NCI-H510A treated with DMSO at 0.1 percent for 48 hours (cell line): ENCODE measurements around the gene BTBD6.

ENCODE experiments used
- DNase-seq: peaks from one replicate; lab custom pipeline; 2025; lab: John Stamatoyannopoulos, UW

Gene BTBD6

DNA sequence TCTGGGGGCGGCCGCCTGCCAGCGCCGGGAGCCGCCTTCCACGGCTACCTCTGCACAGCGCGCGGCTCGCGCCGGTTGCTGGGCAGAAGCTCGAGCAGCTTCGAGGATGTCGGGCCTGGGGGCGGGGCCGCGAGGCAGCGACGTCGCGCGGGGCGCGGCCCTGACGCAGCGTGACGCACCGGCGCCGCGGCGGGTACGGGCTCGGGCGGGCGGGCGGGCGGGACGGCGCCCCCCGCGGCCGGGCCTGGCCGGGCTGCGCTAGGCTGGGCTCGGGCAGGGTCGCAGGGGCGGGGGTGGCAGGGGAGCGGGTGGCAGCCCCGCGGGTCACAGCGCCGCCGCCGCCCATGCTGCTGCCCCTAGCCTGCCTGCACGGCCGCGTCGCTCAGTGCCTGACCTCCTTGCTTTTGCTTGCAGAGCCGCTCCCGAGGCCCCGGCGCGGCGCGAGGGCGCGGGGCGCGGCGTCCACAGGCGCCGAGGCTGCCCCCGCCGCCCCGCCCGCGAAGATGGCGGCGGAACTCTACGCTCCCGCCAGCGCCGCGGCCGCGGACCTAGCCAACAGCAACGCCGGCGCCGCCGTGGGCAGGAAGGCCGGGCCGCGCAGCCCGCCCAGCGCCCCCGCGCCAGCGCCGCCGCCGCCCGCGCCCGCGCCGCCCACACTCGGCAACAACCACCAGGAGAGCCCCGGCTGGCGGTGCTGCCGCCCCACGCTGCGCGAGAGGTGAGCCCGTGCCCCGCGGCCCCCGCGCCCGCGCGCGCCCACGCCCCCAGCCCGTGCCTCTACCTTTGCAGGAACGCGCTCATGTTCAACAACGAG lies at the start of gene BTBD6:
Gene BTBD6 (plus strand): TSS at position 166 of the 814 bp plus-strand sequence. CDS start 179 bp downstream, at position 345.
- DNase-seq = peak; percentile 65

DNA sequence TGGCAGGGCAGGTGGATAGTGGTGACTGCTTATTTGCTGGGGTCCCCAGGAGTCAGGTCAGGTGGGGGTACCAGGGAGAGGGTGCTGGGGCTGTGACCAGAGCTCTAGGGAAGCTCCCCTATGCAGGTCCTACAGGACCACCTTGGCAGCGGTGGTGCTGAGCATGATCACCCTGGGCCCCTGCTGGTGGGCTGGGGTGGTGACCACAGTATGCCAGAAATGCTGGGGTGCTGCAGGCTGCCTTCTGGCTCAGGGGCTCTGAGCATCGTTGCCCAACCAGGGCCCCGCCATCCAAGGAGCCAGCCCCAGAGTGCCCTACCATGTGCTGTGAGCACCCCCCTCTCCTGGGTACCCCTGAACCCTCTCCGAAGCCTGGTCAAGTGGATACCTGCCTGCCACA lies 49.7 kb upstream of the BTBD6 start:
- no peak for DNase-seq

DNA sequence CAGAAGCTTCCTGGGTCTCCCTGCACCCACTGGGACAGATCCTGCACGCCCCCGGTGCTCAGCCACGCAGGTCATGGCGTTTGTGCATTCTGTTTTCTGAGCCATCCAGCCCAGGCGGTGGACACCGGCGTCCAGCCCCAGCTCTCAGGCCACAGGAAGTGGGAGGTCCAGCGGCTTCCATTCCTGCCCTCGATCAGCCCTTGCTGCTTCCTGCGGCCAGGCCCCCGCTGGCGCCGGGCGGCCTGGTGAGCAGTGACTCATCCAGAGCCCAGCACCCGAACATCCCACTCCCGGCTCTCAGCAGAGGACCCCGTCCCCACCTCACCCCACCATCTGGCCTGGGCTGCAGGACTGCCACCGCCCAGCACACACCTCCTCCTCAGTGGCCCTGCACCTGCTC lies 49.2 kb upstream of the BTBD6 start:
- DNase-seq = no peak

DNA sequence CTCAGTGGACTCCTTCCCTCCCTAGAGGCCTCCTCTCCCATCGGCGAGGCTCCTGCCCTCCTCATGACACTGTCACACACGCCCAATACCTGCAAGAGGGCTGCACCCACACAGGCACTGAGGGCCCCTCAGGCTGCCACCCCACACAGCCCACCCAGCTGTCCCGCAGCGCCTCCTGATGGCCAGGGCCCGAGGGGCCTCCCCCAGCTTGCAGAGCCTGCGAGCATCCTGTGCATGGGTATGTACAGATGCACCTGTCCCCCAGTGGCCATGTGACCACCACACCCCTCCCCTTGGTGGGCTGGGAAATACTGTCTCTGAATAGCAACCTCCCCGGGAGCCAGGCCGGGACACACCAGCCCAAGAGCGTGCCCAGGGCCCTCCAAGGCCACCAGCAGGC lies 48.3 kb upstream of the BTBD6 start:
- DNase-seq = no peak

DNA sequence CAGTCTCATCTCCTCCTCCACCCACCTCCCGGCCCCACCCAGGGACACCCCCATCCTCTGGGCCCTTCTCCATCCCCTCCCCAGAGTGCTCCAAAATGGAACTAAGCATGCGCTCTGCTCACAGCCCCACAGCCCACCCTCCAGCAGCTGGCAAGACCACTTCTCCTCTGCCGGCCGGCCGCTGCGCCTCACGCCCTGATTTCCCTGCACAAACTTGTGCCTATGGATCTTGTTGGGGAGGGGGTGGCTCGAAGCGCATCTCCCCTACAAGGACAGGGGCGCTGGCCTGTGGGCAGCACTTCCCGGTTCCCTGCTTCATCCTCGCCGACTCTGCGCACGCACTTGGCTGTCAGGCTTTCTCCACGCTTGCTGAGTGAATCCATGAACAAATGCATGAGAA lies 47.7 kb upstream of the BTBD6 start:
- no peak for DNase-seq

DNA sequence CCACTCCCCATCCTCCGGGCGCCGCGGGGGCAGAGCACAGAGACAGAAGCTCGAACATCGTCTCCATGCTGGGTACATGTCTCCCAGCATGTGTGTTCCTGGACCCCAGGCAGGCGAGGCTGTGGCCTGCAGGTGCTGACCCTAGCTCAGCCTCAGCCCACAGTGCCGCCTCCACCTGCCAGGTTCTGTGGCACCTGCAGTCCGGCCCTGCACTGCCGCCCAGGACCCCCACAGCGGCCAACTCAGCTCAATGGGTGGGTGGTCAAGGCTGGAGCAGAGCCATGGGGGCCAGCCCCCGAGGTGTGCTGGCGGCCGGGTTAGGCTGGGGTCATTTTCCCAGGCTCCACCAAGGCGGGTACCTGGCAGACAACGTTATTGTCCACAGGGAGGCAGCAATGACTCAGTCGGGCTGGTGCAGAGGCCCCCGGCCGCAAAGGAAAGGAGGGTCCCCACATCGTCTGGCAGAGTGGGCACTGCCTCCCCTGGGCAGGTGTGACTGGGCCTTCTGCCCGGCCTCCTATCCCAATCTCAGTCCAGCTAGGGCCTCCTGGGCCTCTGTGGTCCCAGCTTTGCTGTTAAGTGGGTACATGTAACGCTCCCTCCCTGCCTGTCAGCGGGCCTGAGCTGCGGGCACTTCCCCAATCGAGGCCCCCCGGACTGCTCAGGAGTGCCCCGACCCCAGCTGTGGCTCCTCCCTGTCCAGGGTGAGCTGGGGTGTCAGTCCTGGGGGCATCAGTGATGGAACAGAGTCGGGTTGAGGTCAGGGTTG lies 47.0 kb upstream of the BTBD6 start:
- DNase-seq = no peak

DNA sequence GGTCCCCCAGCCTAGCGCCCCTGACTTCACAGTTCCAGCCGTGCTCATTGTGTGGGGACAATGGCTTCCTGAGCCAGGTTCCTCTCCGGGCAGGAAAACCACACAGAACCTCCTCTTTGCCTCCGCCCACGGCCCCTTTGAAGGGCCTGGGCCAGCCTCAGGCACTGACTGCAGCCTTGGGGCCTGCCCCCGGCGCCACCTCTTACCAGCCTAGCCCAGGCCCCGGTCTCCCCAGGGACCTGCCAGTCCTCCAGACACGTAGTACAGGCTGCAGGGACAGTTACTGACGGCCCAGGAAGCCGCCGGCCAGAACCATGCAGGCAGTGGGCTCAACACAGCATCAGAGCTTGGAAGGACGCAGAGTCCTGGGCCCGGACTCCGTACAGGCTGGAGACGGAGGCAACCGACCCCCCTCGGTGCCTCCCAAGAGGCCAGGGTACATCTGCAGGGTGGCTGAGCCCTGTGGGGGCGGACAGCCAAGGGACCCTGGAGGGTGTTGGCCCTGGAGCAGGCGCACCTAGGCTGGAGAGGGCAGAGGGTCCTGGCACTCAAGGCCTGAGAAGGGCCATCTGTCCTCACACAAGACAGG lies 46.3 kb upstream of the BTBD6 start:
- DNase-seq = no peak

DNA sequence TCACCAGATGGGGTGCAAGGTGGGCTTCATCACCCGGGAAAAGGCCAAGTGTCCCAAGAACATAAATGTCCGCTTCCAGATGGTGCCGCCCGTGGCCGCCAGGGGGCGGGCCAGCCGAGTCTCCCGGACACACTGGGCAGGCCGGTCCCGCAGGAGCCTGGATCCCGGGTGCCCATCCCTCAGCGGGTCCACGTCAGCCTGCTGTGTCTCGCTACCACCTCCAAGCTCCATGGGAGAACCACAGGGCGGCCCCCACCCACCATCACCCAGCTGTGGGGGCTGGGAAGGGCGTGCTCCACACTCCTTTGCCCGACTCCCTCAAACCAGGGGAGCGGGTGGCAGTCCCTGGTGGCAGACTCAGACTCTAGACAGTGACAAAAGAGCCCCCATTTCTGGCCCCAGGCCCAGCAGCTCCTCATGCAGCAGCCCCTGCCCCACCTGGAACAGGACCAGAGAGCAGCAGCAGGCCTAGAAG lies 45.2 kb upstream of the BTBD6 start:
- DNase-seq = peak; percentile 20

DNA sequence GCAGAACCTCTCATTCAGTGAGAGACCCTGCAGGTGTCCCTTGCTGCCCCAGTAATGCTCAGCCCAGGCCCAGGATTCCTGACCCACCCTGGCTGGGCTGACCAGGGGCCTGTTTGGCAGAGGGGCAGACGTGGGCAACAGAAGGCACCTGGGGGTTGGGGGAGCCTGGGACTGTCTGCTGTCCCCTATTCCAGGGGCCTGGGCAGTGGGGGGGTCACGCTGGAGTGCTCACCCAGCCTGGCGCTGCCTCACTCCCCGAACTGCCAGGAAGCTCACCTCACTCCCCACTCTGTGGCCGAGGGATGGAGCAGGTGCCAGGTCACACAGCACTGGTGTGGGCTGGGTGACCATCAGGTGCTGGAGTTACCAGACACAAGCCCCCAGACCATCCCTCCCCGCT lies 44.6 kb upstream of the BTBD6 start:
- DNase-seq = no peak

DNA sequence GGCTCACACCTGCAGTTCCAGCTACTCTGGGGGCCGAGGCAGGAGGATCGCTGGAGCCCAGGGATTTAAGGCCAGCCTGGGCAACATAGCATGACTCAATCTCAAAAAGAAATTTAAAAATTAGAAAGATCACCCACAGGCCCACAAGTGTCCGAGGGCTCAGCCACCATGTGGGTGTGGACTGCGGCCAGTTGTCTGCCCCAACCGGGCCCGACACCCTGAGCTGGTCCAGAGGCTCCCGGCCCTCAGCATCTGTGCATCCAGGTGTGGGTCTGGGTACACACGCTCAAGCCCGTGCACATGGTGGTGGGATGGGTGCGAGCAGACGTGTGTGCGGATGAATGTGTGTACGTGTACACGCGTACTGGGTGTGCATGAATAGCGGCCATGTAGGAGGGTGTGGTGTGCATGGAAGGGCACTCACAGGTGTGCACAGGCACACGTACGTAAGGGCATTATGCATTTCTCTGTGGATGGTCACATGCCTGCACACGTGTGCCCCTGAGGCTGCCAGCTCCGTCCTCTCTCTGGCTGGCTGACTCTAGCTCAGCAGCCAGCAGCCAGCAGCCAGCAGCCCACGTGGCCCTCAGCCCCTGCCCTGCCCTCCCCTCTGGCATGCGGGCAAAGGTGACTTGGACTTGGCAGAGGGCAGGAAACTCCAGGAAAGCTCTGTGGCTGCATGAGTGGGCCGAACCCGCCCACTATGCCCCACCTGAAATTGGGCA lies 44.0 kb upstream of the BTBD6 start:
- DNase-seq = no peak

DNA sequence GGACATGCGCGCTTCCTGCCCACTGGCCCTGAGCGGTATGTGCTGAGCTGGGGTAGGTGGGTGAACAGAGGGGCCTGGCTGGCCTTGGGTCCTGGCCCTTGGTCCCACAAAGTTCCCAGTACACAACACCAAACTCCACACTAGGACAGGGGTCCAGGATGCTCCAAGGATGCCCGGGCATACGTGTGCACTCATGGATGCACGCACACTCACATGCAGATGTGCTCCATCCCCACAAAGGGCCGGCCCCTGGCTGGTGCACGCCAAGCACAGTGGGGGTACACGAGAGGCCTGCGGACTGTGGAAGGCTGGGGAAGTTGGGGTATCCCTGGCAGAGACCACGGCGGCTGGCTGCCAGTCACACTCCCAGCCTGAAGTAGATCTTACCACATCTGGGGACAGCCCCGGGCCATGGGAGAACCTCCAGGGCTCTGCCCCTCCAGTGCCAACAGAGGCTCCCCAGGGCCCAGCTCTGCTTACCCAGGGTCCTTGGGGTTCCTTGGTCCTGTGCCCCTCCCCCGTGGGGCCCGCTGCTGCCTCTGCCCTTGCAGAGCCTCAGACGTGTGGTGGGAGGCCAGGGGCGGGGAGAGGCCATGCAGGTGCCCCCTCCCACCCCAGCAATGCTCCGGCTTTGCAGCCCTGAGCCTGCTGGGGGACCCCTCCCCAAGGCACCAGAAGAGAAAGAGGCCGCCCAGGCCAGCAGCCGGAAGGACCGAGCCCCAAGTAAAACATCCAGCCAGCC lies 43.2 kb upstream of the BTBD6 start:
- DNase-seq = no peak

DNA sequence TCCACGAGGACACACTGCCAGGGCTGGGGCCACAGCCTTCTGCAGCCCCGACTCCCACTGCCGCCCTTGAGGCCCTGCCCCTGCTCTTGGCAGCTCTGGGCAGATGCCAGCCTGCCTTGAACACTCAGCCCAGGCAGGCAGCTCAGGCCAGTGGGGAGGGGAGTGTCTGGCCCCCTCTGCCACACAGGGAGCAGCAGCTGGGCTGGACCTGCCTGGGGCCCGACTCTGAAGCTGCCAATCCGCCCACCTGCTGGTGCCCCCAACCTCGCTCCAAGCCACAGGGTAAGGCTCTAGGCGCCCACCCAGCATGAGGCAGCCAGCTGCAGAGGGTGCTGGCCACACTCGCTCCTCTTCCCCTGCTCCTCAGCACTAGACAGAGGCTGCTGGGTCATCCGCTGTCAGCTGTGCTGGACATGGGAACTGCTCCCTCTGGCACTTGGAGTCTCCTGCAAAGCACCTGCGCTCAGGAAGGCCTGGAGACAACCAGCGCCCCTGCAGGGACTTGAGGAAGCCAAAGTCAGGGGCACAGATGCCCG lies 42.6 kb upstream of the BTBD6 start:
- no peak for DNase-seq

DNA sequence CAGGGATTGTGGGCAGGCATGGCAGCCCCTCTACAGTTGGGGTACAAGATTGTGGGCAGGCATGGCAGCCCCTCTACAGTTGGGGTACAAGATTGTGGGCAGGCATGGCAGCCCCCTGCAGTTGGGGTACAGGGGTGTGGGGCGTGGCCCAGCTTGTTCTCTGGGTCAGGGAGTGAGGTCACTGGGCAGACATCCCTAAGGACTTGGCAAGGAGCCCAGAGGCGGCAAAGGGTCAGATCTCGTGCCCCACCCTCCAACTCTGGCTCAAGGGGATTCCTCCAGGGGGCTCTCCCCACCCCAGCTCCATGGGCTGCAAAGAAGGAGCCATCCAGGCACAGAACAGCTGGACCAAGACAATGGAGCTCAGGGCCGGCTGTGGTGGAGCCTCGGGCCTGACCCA lies 41.5 kb upstream of the BTBD6 start:
- DNase-seq = no peak

DNA sequence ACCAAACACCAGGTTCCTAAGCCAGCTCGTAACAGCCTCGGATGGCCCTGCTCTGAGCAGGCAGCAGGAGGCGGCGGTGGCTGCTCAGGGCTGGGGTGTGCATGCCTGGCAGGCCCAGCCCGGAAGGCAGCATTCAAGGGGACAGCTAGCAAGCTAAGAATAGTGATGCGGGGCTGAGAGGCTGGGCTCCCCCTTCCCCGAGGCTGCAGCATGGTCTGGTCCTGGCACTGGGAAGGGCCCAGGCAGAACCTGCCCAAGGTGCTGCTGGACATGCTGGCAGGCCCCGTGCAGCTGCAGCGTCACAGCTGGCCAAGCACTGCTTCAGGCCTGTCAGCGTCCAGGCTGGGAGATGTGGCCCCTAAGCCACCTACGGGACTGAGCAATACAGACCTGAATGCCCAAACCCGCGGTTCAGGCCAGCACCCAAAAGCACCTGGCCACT lies 40.9 kb upstream of the BTBD6 start:
- DNase-seq = no peak

DNA sequence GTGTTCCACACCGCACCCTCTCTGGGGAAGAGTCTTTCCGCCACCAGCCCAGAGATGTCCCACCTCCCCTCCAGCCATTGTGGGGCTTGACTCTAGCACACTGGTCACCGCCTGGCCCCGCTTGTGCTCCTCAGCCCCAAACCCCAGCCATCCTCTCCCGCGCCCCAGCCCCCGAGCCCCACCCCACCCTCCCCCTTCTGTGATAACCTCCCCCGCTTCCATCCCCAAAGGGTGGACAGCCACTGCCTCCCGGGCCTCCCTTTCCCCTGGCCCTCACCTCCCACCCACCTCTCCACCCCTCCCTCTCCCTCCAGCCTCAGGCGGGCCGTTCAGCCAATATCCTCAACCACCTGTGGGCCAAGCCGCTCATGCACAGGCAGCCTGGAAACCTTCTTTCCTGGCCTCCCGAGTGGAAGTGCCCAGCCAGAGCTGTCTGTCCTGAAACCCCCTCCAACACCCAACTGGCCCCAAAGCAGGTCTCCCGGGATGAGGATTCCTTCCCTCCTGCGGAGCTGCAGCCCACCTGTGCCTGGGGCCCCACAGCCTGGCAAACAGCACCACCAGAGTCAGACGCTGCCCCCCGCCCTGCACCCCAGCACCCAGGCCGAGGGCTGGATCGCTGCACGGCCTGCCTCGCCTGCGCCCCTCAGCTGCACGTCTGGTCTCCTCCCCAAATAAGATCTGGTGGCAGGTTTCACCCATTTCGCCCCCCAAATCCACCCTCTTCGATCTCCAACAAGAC lies 40.2 kb upstream of the BTBD6 start:
- DNase-seq = no peak

DNA sequence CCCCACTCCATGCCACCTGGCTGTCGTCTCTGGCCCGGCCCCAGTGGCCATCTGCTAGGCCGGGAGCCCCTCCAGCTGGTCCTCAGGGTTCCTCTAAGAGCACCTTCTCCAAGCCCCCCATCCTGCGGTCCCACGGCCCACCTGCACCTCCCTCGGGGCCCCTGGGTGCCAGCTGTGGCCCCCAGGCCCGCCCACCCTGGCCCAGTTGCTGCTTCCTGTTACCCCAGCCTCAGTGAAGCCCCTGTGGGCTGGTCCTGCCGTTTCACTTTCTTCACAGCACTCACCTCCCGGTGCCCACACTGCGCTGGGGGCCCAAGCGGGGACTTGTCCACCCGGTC lies 39.6 kb upstream of the BTBD6 start:
- no peak for DNase-seq

DNA sequence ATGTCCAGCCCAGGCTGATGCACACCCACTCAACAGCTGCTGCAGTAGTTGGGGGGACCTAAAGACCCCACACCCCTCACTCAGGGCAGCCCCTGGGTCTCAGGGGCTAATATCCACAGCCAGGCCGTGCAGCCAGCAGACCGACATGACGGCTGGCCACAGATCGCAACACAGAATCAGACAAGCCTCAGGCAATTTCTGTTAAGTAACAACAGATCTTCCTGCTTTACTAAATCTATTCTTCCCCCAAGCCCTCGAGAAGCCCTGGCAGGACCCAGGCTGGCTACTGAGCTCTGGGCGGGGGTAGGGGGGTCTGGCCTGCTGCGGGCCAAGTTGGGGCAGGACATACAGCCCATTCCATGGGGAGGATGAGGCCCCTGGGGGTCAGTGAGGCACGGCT lies 39.2 kb upstream of the BTBD6 start:
- DNase-seq = no peak

DNA sequence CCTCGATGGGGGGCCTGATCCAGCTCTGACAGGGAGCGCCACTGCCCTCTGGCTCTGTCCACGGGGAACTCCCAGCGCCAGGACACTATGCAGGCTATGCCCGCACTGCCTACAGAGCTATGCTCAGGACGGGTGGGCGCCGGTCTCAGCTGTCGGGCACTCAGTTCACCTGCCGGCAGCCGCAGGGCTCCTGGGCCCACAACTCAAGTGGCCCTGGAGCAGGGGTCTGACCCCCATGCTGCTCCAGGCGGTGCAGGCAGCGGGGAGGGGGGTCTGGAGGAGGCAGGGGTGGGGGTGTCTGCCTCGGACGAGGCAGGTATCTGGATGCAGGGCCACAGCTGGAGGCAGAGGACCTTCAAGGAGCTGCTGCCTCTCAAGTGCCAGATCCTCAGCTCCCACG lies 38.7 kb upstream of the BTBD6 start:
- DNase-seq = no peak

DNA sequence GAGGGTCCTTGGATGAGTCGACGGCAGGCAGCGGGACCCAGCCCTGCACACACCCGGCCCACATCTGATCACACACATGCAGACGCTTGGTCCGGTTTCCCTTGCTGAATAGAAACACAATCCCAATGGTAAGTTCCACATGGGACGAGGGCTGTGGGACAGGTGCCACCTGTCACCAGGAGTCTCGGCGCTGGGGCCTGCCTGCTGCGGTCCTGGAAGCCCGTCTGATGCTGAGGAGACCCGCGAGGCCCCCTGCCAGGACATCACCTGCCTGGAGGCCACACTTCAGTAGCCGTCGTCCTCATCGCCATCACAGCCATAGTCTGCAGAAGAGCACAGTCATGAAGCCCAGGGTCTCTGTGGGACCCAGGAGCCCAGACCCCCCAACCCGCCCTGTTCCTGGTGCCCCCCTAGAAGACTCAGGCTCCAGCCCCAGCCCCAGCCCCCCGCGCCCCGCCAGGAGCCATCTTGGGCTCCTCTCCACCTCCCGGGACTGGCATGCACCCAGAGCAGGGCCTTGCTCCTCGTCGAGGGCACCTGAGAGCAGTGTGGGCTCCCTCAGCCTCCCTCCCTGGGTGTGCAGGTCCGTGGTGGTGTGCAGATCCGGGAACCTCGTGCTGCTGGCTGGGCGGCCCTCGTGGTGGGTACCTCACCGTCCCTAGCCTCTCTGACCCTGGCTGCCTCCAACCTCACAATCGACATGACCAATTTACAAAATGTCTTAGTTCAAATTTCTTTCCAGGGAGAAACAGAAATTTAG lies 37.9 kb upstream of the BTBD6 start:
- DNase-seq = no peak
